ENCODE data around the gene CDC25A. TPM values are rescaled to one million over a fixed set of nuclear protein-coding genes. Genes with fewer than 3 reads are reported as not detected.

Gene CDC25A
- total RNA-seq, 1 donor from 2014 or later, result 0.83 TPM

- DNase-seq (no peak), ATAC-seq (no peak)
- Histone ChIP-seq H3K27me3 (ENCODE audit: low read depth) (no peaks in the 10 kb centered on the region), H3K27ac (no peak overlapping the region), H3K4me1 (no peaks in the 10 kb centered on the region), H3K4me3 (no peak overlapping the region), H3K36me3 (no peaks in the 10 kb centered on the region), H3K9me3 (no peaks in the 10 kb centered on the region)
- no peak for TF ChIP-seq CTCF (IDR thresholded peaks at IDR 0.05)
- intact Hi-C loops (cut with DNase I), result no loop called here
Measured at GRCh38 chr3:48178072-48178471, 10.1 kb downstream of the CDC25A start.

GRCh38 chr3:48157950-48158376, 30.3 kb downstream of the CDC25A start:
- DNase-seq (peak; percentile 70), ATAC-seq (peak; percentile 59 to 74)
- intact Hi-C loops (cut with DNase I), result no loop called here

GRCh38 chr3:48157202-48157840, 30.9 kb downstream of the CDC25A start:
- Histone ChIP-seq H3K9me3 (no peaks in the 10 kb centered on the region), H3K4me1 (no peaks in the 10 kb centered on the region), H3K27me3 (ENCODE audit: low read depth) (no peaks in the 10 kb centered on the region), H3K27ac (no peak overlapping the region), H3K4me3 (no peak overlapping the region), H3K36me3 (no peaks in the 10 kb centered on the region)
- DNase-seq, result peak; percentile 2
- intact Hi-C loops (cut with DNase I), result no loop called here
- ATAC-seq, result no peak
- no peak for TF ChIP-seq CTCF (IDR thresholded peaks at IDR 0.05)

More at GRCh38 chr3:48157950-48158376, 30.3 kb downstream of the CDC25A start:
- H3K9me3 ChIP-seq, result no peaks in the 10 kb centered on the region
- no peak overlapping the region for H3K27ac ChIP-seq
- TF ChIP-seq CTCF (IDR thresholded peaks at IDR 0.05), result peak; percentile 73
- no peaks in the 10 kb centered on the region for H3K27me3 ChIP-seq (ENCODE audit: low read depth)
- H3K4me1 ChIP-seq, result no peaks in the 10 kb centered on the region
- H3K4me3 ChIP-seq, result no peak overlapping the region
- no peaks in the 10 kb centered on the region for H3K36me3 ChIP-seq

GRCh38 chr3:48156163-48156562, 32.1 kb downstream of the CDC25A start:
- DNase-seq, result no peak
- Histone ChIP-seq H3K27me3 (ENCODE audit: low read depth) (no peaks in the 10 kb centered on the region), H3K27ac (no peak overlapping the region), H3K4me1 (peaks cover 7% of the 10 kb centered on the region), H3K4me3 (no peak overlapping the region), H3K36me3 (no peaks in the 10 kb centered on the region), H3K9me3 (no peaks in the 10 kb centered on the region)
- no peak for ATAC-seq
- intact Hi-C loops (cut with DNase I), result no loop called here
- TF ChIP-seq CTCF (IDR thresholded peaks at IDR 0.05), result no peak

- no peak for TF ChIP-seq CTCF (IDR thresholded peaks at IDR 0.05)
- DNase-seq (no peak), ATAC-seq (peak in 1 of 2 donors; percentile 27)
- no peak overlapping the region for H3K27ac ChIP-seq
- no peaks in the 10 kb centered on the region for H3K27me3 ChIP-seq (ENCODE audit: low read depth)
- H3K9me3 ChIP-seq, result no peaks in the 10 kb centered on the region
- H3K4me1 ChIP-seq, result peaks cover 12% of the 10 kb centered on the region
- H3K36me3 ChIP-seq, result no peaks in the 10 kb centered on the region
- intact Hi-C loops (cut with DNase I), result no loop called here
- H3K4me3 ChIP-seq, result no peak overlapping the region
Measured at GRCh38 chr3:48155122-48155521, 33.1 kb downstream of the CDC25A start.

Measured in lower lobe of right lung (tissue), 2 donors.